HK-2 (cell line): ENCODE results near the gene ERV3-1.
"Not testable (repeated sequence)": the region's sequence is repeated elsewhere in the genome, so short reads cannot be mapped to it uniquely, and the experiment has no call there.

Experiments
- DNase-seq: peaks from one replicate; pipeline ENCODE4 v3.0.0-alpha.2; 2018; ENCODE audit not compliant: unreplicated experiment

Gene ERV3-1

GRCh38 chr7:64999165-65000004 is 7.1 kb downstream of the ERV3-1 start:
- no peak for DNase-seq

- DNase-seq = no peak
Measured at GRCh38 chr7:64998865-64999164, 7.7 kb downstream of the ERV3-1 start.

GRCh38 chr7:64997927-64998391 is 8.5 kb downstream of the ERV3-1 start:
- no peak for DNase-seq

GRCh38 chr7:64997164-64997908 is 9.2 kb downstream of the ERV3-1 start:
- no peak for DNase-seq

GRCh38 chr7:64996305-64996704 is 10.2 kb downstream of the ERV3-1 start:
- no peak for DNase-seq

- no peak for DNase-seq
Measured at GRCh38 chr7:64993901-64994300, 12.6 kb downstream of the ERV3-1 start.

GRCh38 chr7:64992971-64993370 is 13.5 kb downstream of the ERV3-1 start:
- no peak for DNase-seq

- no peak for DNase-seq
Measured at GRCh38 chr7:64990936-64991335, 15.6 kb downstream of the ERV3-1 start, which contains the start of gene ZNF117. Gene ZNF117, minus strand, starts transcription at chr7:64991036.

- no peak for DNase-seq
Measured at GRCh38 chr7:64990216-64990615, 16.3 kb downstream of the ERV3-1 start.

GRCh38 chr7:64978497-64979203 is 27.8 kb downstream of the ERV3-1 start:
- no peak for DNase-seq

- no peak for DNase-seq
Measured at GRCh38 chr7:64965594-64965993, 40.9 kb downstream of the ERV3-1 start.

- no peak for DNase-seq
Measured at GRCh38 chr7:64959072-64959747, 47.3 kb downstream of the ERV3-1 start.

- DNase-seq = no peak
Measured at GRCh38 chr7:64951250-64951848, 55.1 kb downstream of the ERV3-1 start.

- not testable (repeated sequence) for DNase-seq
Measured at GRCh38 chr7:64950673-64951072, 55.8 kb downstream of the ERV3-1 start.

GRCh38 chr7:64948774-64949173 is 57.7 kb downstream of the ERV3-1 start:
- not testable (repeated sequence) for DNase-seq

- DNase-seq = no peak
Measured at GRCh38 chr7:64947252-64948000, 59.1 kb downstream of the ERV3-1 start.

GRCh38 chr7:64946772-64947171 is 59.7 kb downstream of the ERV3-1 start:
- no peak for DNase-seq

GRCh38 chr7:64945503-64946175 is 60.8 kb downstream of the ERV3-1 start:
- no peak for DNase-seq

- not testable (repeated sequence) for DNase-seq
Measured at GRCh38 chr7:64944667-64945502, 61.6 kb downstream of the ERV3-1 start.
